Duodenal mucosa (tissue), 2 donors: Measurements from ENCODE around the gene KCNJ14.

Experiments used
- H3K27ac ChIP-seq: one replicate; pipeline ENCODE4 v1.7.0; 2013; ENCODE audit warnings: low read depth, low read length
- H3K27me3 ChIP-seq, 2 donors: one replicate each; pipeline ENCODE4 v1.7.0; 2013; ENCODE audit warnings: low read length in 2 of 2, control low read depth in 1 of 2; ENCODE audit not compliant: insufficient read depth in 2 of 2, control insufficient read depth in 1 of 2
- H3K36me3 ChIP-seq, 2 donors: one replicate each; pipeline ENCODE4 v1.7.0; 2013; ENCODE audit warnings: low read length in 2 of 2, control low read depth in 1 of 2; ENCODE audit not compliant: insufficient read depth in 2 of 2, control insufficient read depth in 1 of 2
- H3K4me1 ChIP-seq, 2 donors: one replicate each; pipeline ENCODE4 v1.7.0; 2013; ENCODE audit warnings: low read length in 2 of 2, control low read depth in 1 of 2; ENCODE audit not compliant: insufficient read depth in 2 of 2, control insufficient read depth in 1 of 2
- H3K4me3 ChIP-seq, 2 donors: one replicate each; pipeline ENCODE4 v1.7.0; 2013; ENCODE audit warnings: low read length in 2 of 2, low read depth in 1 of 2
- H3K9ac ChIP-seq, 2 donors: one replicate each; pipeline ENCODE4 v1.7.0; 2013; ENCODE audit warnings: low read length in 2 of 2, low read depth in 1 of 2
- H3K9me3 ChIP-seq, 2 donors: one replicate each; pipeline ENCODE4 v1.7.0; 2013; ENCODE audit warnings: low read length in 2 of 2, control low read depth in 1 of 2; ENCODE audit not compliant: control insufficient read depth in 1 of 2

The KCNJ14 gene

DNA sequence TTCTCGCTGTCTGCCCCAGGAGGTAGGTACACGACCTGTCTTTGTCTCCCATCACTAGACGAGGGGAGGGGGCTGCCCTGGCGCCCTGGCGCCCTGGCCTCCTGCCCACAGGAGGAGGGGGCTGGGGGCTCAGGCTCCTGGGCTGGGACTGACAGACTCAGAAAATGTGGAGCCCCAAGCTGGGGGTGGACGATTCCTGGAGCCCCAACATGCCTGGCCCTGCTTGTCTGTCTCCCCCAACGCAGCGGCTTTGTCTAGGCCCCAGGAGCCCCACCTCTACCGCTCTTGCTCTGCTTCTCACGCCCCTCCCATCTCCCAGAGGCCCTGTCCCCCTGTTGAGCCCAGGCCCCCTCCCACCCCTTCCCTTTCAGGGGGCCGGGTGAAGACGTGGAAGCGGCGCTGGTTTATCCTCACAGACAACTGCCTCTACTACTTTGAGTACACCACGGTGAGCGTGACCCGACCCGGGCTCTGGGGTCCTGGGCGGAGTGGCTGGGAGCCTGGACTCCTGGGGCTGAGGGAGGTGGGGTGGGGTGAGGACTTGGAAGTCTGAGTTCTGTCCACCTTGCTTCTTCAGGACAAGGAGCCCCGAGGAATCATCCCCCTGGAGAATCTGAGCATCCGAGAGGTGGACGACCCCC is 22.4 kb downstream of the KCNJ14 start:
- H3K27me3 ChIP-seq, result no peaks in the 10 kb centered on the region
- H3K9me3 ChIP-seq, result no peaks in the 10 kb centered on the region
- H3K9ac ChIP-seq, result no peak overlapping the region
- H3K4me1 ChIP-seq, result peaks cover 10 to 13% of the 10 kb centered on the region in 2 donors
- no peak overlapping the region for H3K27ac ChIP-seq
- peaks cover 23 to 62% of the 10 kb centered on the region in 2 donors for H3K36me3 ChIP-seq
- H3K4me3 ChIP-seq, result no peak overlapping the region

- Histone ChIP-seq H3K4me1 (peaks cover 10 to 13% of the 10 kb centered on the region in 2 donors), H3K4me3 (no peak overlapping the region), H3K9ac (no peak overlapping the region), H3K27me3 (no peaks in the 10 kb centered on the region), H3K9me3 (no peaks in the 10 kb centered on the region), H3K27ac (no peak overlapping the region), H3K36me3 (peaks cover 16 to 54% of the 10 kb centered on the region in 2 donors)
These were observed 23.2 kb downstream of the KCNJ14 start for GRCh38 chr19:48478339-48479256.

GRCh38 chr19:48479686-48480085 is 24.3 kb downstream of the KCNJ14 start:
- peak overlapping the region in 1 of 2 donors; percentile 62 for H3K4me3 ChIP-seq
- H3K9ac ChIP-seq, result peak overlapping the region in 1 of 2 donors; percentile 48
- H3K27me3 ChIP-seq, result no peaks in the 10 kb centered on the region

GRCh38 chr19:48480183-48480557 is 24.8 kb downstream of the KCNJ14 start:
- Histone ChIP-seq H3K36me3 (peaks cover 7 to 38% of the 10 kb centered on the region in 2 donors), H3K9ac (peak overlapping the region; percentile 48 to 69), H3K4me3 (peak overlapping the region; percentile 62 to 67), H3K27me3 (no peaks in the 10 kb centered on the region), H3K27ac (peak overlapping the region; percentile 62), H3K4me1 (peaks cover 10 to 13% of the 10 kb centered on the region in 2 donors), H3K9me3 (no peaks in the 10 kb centered on the region)

More at GRCh38 chr19:48479686-48480085, 24.3 kb downstream of the KCNJ14 start:
- Histone ChIP-seq H3K9me3 (no peaks in the 10 kb centered on the region), H3K4me1 (peaks cover 10 to 13% of the 10 kb centered on the region in 2 donors), H3K27ac (no peak overlapping the region), H3K36me3 (peaks cover 12 to 43% of the 10 kb centered on the region in 2 donors)

DNA sequence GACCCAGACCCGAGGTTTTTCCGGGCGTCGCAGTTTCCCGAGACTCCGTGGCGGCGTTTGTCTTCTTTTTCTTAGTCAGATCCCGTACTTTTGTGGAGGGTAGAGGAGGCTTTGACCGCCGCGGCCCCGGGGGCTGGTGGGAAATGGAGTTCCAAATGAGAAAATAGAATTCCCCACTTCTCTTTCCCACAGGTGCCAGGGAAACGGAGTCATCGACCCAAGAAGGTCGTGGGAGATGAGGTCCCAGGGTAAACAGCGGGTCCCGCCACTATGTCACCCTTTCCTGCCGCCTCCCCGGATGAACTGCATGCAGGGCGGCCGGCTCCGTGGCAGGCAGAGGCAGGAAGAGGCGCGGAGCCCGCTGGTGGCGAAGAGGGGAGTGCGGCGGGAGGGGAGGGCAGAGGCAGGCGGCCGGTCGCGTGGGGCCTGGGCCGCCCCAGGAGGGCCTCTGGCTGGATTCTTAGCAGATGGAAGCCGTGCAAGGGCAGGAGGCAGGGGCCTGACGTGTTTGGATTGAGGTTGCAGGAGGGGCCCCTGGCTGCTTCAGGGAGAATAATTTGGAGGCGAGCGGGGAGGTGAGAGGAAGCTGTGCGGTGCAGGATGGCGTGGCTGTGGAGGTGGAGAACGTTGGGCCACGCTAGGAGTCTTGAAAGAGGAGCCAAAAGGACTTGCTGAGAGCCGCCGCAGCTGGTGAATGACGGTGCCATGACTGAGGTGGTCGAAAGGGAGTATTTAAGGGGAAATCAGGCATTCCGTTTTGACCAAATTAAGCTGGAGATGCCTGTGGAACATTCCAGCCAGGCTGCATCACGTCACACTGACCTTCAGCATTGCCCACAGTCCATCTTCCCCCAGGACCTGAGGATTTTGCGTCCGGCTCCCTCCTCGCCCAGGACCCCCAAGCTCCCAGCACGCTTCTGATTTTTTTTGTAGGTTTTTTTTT is 25.5 kb downstream of the KCNJ14 start:
- peak overlapping the region; percentile 48 to 69 for H3K9ac ChIP-seq
- peaks cover 10 to 13% of the 10 kb centered on the region in 2 donors for H3K4me1 ChIP-seq
- peak overlapping the region; percentile 62 for H3K27ac ChIP-seq
- H3K9me3 ChIP-seq, result no peaks in the 10 kb centered on the region
- H3K36me3 ChIP-seq, result peaks cover 1 to 32% of the 10 kb centered on the region in 2 donors
- H3K27me3 ChIP-seq, result no peaks in the 10 kb centered on the region
- peak overlapping the region; percentile 62 to 67 for H3K4me3 ChIP-seq

GRCh38 chr19:48481846-48482639 is 26.7 kb downstream of the KCNJ14 start:
- H3K9me3 ChIP-seq, result no peaks in the 10 kb centered on the region
- no peak overlapping the region for H3K27ac ChIP-seq
- no peak overlapping the region for H3K9ac ChIP-seq
- no peaks in the 10 kb centered on the region for H3K27me3 ChIP-seq
- peaks cover 0 to 20% of the 10 kb centered on the region in 2 donors for H3K36me3 ChIP-seq
- H3K4me1 ChIP-seq, result peaks cover 10 to 13% of the 10 kb centered on the region in 2 donors
- H3K4me3 ChIP-seq, result no peak overlapping the region

DNA sequence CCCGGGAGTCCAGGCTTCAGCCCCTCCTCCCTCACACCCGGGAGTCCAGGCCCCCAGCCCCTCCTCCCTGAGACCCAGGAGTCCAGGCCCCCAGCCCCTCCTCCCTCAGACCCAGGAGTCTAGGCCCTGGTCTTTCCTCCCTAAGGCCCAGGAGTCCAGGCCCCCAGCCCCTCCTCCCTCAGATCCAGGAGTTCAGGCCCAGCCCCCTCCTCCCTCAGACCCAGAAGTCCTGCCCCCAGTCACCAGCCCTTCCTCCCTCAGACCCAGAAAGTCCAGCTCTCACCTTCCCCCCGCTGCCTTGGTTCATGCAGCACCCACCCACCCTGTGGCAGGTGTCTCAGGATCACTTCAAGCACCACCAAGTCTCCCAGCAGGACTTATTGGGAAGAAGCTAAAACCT is 27.9 kb downstream of the KCNJ14 start:
- Histone ChIP-seq H3K9ac (no peak overlapping the region), H3K4me1 (peaks cover 22 to 24% of the 10 kb centered on the region in 2 donors), H3K36me3 (peaks cover 0 to 8% of the 10 kb centered on the region in 2 donors), H3K9me3 (no peaks in the 10 kb centered on the region), H3K27ac (no peak overlapping the region), H3K4me3 (no peak overlapping the region), H3K27me3 (no peaks in the 10 kb centered on the region)

- H3K4me1 ChIP-seq, result peaks cover 25 to 27% of the 10 kb centered on the region in 2 donors
- H3K4me3 ChIP-seq, result no peak overlapping the region
- no peaks in the 10 kb centered on the region for H3K27me3 ChIP-seq
- no peak overlapping the region for H3K27ac ChIP-seq
- H3K9ac ChIP-seq, result no peak overlapping the region
- no peaks in the 10 kb centered on the region for H3K9me3 ChIP-seq
- H3K36me3 ChIP-seq, result peaks cover 0 to 5% of the 10 kb centered on the region in 2 donors
These were observed 29.0 kb downstream of the KCNJ14 start for GRCh38 chr19:48484247-48484893.
